ENCODE data around the gene AKIRIN2. TPM values are rescaled to one million over a fixed set of nuclear protein-coding genes. Genes with fewer than 3 reads are reported as not detected.

AKIRIN2 gene
- total and polyA plus RNA-seq, 9 of the 15 experiments (the other 6 are each of a cell fraction or from before 2014, with no cell fraction given), result 5.8 to 63.9 (median 28.1) TPM

DNA sequence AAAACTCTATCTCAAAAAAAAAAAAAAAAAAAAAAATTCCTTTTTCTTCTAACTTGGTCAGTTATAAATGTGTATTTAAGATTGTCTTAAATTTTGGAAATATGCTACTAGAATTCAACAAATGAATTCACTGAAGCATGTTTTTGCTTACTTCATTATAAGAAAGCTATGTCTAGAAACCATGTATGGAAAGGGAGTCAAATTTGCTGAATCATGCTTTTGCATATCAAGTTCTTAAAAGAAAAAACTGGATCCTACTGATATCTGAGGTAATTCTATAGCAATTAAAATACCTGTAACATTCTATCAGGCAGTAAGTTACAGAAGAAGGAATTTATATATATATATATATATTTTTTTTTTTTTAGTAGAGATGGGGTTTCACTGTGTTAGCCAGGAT lies 27.7 kb downstream of the AKIRIN2 start:
- Histone ChIP-seq H3K36me3 (ENCODE audit: control insufficient read depth, insufficient read depth, low read length) (peaks cover 72% of the 10 kb centered on the region), H3K27ac (ENCODE audit: extremely low read depth, low read depth, low read length) (peak overlapping the region; percentile 28; the same call in 1 of the 3 replicates), H3K9ac (ENCODE audit: insufficient read depth in 1 of 2, low read depth in 2 of 2, low read length in 2 of 2) (no peak overlapping the region), H3K9me3 (replicated peaks; ENCODE audit: control insufficient read depth, insufficient read depth, low read depth, low read length) (no peaks in the 10 kb centered on the region), H3K4me3 (no peak overlapping the region), H2AFZ (ENCODE audit: low read depth, low read length) (no peak overlapping the region), H3K4me1 (replicated peaks in 1 of 2; ENCODE audit: control insufficient read depth in 2 of 2, insufficient read depth in 2 of 2, low read length in 2 of 2) (0 out of 5 replicates have a peak, but pooled peaks cover 0 to 2% of the 10 kb centered on the region in 2 experiments), H3K27me3 (ENCODE audit: control insufficient read depth in 2 of 2, insufficient read depth in 2 of 2, low read length in 2 of 2) (no peaks in the 10 kb centered on the region), H3K4me2 (ENCODE audit: insufficient read depth, low read length) (no peak overlapping the region), H4K20me1 (replicated peaks; ENCODE audit: control insufficient read depth, insufficient read depth, low read length) (0 out of 2 replicates have a peak, but pooled peaks cover 3% of the 10 kb centered on the region), H3K9me1 (ENCODE audit: control insufficient read depth, insufficient read depth, low read length) (no peaks in the 10 kb centered on the region), H3K79me2 (ENCODE audit: control insufficient read depth, insufficient read depth, low read length) (no peaks in the 10 kb centered on the region; the same call in 2 of the 3 replicates)
- ChIA-PET CTCF (ENCODE audit: low intra/inter-chr PET ratio) (no interaction called here), POLR2A (interaction anchor here (1.0 to 2.0 kb wide), 3 partner anchors 10 to 24 kb away, joined by 5 to 10 read pairs (median 9); no protein-coding TSS in a partner anchor)
- no TSS peak for BruUV-seq (replicated peaks)
- in situ Hi-C loops (cut with MboI), result no loop called here
- DNase-seq (ENCODE audit: extremely low read depth in 1 of 4, low spot score in 3 of 4) (peak in 2 of 4 experiments; percentile 12 to 18), ATAC-seq (no peak), FAIRE-seq (no peak)
- intact Hi-C loops (cut with micrococcal nuclease), result no loop called here
- peak; percentile 84 for TF ChIP-seq NFE2L1 (tag; IDR thresholded peaks at IDR 0.05; ENCODE audit: borderline replicate concordance, low read depth)
- no peak for TF ChIP-seq NR2F6 (CRISPR knock-in tag; IDR thresholded peaks at IDR 0.05)
- TF ChIP-seq, protein P1, sequence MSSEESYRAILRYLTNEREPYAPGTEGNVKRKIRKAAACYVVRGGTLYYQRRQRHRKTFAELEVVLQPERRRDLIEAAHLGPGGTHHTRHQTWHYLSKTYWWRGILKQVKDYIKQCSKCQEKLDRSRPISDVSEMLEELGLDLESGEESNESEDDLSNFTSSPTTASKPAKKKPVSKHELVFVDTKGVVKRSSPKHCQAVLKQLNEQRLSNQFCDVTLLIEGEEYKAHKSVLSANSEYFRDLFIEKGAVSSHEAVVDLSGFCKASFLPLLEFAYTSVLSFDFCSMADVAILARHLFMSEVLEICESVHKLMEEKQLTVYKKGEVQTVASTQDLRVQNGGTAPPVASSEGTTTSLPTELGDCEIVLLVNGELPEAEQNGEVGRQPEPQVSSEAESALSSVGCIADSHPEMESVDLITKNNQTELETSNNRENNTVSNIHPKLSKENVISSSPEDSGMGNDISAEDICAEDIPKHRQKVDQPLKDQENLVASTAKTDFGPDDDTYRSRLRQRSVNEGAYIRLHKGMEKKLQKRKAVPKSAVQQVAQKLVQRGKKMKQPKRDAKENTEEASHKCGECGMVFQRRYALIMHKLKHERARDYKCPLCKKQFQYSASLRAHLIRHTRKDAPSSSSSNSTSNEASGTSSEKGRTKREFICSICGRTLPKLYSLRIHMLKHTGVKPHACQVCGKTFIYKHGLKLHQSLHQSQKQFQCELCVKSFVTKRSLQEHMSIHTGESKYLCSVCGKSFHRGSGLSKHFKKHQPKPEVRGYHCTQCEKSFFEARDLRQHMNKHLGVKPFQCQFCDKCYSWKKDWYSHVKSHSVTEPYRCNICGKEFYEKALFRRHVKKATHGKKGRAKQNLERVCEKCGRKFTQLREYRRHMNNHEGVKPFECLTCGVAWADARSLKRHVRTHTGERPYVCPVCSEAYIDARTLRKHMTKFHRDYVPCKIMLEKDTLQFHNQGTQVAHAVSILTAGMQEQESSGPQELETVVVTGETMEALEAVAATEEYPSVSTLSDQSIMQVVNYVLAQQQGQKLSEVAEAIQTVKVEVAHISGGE (CRISPR knock-in tag; IDR thresholded peaks at IDR 0.05), result no peak
- no peak for TF ChIP-seq ZKSCAN8 (CRISPR knock-in tag; IDR thresholded peaks at IDR 0.05)
- 0 out of 2 replicates have a peak, but pooled peaks have one; percentile 11 for TF ChIP-seq RFX1 (IDR thresholded peaks at IDR 0.05)
- no peak for TF ChIP-seq STAT5B (CRISPR knock-in tag; IDR thresholded peaks at IDR 0.05)
- TF ChIP-seq DNMT1 (IDR thresholded peaks at IDR 0.05), result no peak
- TF ChIP-seq, protein P2, sequence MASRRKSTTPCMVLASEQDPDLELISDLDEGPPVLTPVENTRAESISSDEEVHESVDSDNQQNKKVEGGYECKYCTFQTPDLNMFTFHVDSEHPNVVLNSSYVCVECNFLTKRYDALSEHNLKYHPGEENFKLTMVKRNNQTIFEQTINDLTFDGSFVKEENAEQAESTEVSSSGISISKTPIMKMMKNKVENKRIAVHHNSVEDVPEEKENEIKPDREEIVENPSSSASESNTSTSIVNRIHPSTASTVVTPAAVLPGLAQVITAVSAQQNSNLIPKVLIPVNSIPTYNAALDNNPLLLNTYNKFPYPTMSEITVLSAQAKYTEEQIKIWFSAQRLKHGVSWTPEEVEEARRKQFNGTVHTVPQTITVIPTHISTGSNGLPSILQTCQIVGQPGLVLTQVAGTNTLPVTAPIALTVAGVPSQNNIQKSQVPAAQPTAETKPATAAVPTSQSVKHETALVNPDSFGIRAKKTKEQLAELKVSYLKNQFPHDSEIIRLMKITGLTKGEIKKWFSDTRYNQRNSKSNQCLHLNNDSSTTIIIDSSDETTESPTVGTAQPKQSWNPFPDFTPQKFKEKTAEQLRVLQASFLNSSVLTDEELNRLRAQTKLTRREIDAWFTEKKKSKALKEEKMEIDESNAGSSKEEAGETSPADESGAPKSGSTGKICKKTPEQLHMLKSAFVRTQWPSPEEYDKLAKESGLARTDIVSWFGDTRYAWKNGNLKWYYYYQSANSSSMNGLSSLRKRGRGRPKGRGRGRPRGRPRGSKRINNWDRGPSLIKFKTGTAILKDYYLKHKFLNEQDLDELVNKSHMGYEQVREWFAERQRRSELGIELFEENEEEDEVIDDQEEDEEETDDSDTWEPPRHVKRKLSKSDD (conservative IDR thresholded peaks at IDR 0.05; ENCODE audit: low read length), result no peak
- TF ChIP-seq MAFG (tag; conservative IDR thresholded peaks at IDR 0.05), result peak; percentile 97
- TF ChIP-seq SMAD3 (CRISPR knock-in tag; conservative IDR thresholded peaks at IDR 0.05), result no peak
- TF ChIP-seq BACH1 (tag; IDR thresholded peaks at IDR 0.05), result peak; percentile 64; the same call in 1 of the 2 replicates
- TF ChIP-seq GATAD2A (IDR thresholded peaks at IDR 0.05), result no peak
- TF ChIP-seq, protein P3, sequence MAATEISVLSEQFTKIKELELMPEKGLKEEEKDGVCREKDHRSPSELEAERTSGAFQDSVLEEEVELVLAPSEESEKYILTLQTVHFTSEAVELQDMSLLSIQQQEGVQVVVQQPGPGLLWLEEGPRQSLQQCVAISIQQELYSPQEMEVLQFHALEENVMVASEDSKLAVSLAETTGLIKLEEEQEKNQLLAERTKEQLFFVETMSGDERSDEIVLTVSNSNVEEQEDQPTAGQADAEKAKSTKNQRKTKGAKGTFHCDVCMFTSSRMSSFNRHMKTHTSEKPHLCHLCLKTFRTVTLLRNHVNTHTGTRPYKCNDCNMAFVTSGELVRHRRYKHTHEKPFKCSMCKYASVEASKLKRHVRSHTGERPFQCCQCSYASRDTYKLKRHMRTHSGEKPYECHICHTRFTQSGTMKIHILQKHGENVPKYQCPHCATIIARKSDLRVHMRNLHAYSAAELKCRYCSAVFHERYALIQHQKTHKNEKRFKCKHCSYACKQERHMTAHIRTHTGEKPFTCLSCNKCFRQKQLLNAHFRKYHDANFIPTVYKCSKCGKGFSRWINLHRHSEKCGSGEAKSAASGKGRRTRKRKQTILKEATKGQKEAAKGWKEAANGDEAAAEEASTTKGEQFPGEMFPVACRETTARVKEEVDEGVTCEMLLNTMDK (IDR thresholded peaks at IDR 0.05; ENCODE audit: borderline replicate concordance, insufficient read depth, low read depth, low read length, poor library complexity, severe bottlenecking), result no peak
- 0 out of 2 replicates have a peak, but pooled peaks have one; percentile 10 for TF ChIP-seq EP300 (IDR thresholded peaks at IDR 0.05; ENCODE audit: low read length)
- no peak for TF ChIP-seq CREBBP (IDR thresholded peaks at IDR 0.05; ENCODE audit: low read depth, low read length)
